Suprapubic skin (tissue), 4 donors: ENCODE measurements around the gene MALAT1. TPM values are rescaled to one million over a fixed set of nuclear protein-coding genes. Genes with fewer than 3 reads are reported as not detected.

Source experiments
- DNase-seq, 2 donors: peaks; one replicate each; pipeline ENCODE4 v3.0.0-alpha.2; 2019; ENCODE audit warnings: low spot score in 2 of 2
- H3K27ac ChIP-seq: fragments of 200-600 bp; sonication (generic); one replicate; pipeline ENCODE4 v1.5.1; 2019
- H3K27me3 ChIP-seq: fragments of 200-600 bp; sonication (generic); one replicate; pipeline ENCODE4 v1.5.1; 2019
- H3K36me3 ChIP-seq: fragments of 200-600 bp; sonication (generic); one replicate; pipeline ENCODE4 v1.5.1; 2019
- H3K4me1 ChIP-seq: fragments of 200-600 bp; sonication (generic); one replicate; pipeline ENCODE4 v1.5.1; 2019
- H3K4me3 ChIP-seq: fragments of 200-600 bp; sonication (generic); one replicate; pipeline ENCODE4 v1.5.1; 2019; ENCODE audit warnings: mild to moderate bottlenecking
- H3K9me3 ChIP-seq: fragments of 200-600 bp; sonication (generic); one replicate; pipeline ENCODE4 v1.5.1; 2019
- CTCF ChIP-seq, 2 donors: fragments of 200-600 bp in 1 of 2; fragments of 450-650 bp in 1 of 2; sonication (generic) in 1 of 2; IDR thresholded peaks; one replicate each; pipeline ENCODE4 v1.5.1; 2016 to 2019; ENCODE audit warnings: antibody characterized with exemption in 2 of 2, mild to moderate bottlenecking in 1 of 2, moderate library complexity in 1 of 2
- EP300 ChIP-seq: sonication (generic); formaldehyde crosslinking; IDR thresholded peaks from one replicate; pipeline ENCODE4 v1.6.1; 2017; ENCODE audit warnings: antibody characterized with exemption
- POLR2A ChIP-seq, 2 donors: fragments of 450-650 bp; IDR thresholded peaks; one replicate each; pipeline ENCODE4 v1.6.1; 2017; ENCODE audit warnings: antibody characterized with exemption in 2 of 2, mild to moderate bottlenecking in 2 of 2, moderate library complexity in 2 of 2
- POLR2AphosphoS5 ChIP-seq, 3 donors: sonication (generic); formaldehyde crosslinking; IDR thresholded peaks; one replicate each; pipeline ENCODE4 v1.6.1; 2017; ENCODE audit warnings: antibody characterized with exemption in 3 of 3
- WGBS: methylation state at CpG from one replicate; pipeline ENCODE4 v1.1.5; 2018; 5-methylcytosine and 5-hydroxymethylcytosine counted together
- total RNA-seq, 4 donors: library from RNA; depleted of rRNA; stranded (reverse); fragments of >200 nt; gene quantifications; one replicate each; pipeline ENCODE4 v1.1.0, GENCODE V29; 2016

Gene MALAT1
- total RNA-seq, 4 donors from 2014 or later, result 10,207 to 42,728 (median 11,538) TPM

- no peaks in the 10 kb centered on the region for H3K9me3 ChIP-seq
- H3K36me3 ChIP-seq, result no peaks in the 10 kb centered on the region
- H3K4me3 ChIP-seq, result no peak overlapping the region
- DNase-seq, result peak; percentile 69 to 72
- no peaks in the 10 kb centered on the region for H3K27me3 ChIP-seq
- TF ChIP-seq POLR2A (IDR thresholded peaks at IDR 0.05) (no peak), EP300 (no peak), POLR2AphosphoS5 (IDR thresholded peaks at IDR 0.05) (no peak), CTCF (IDR thresholded peaks at IDR 0.05) (no peak)
- H3K27ac ChIP-seq, result peak overlapping the region; percentile 99
- peaks cover 96% of the 10 kb centered on the region for H3K4me1 ChIP-seq
- WGBS, result 26% methylated on average over 5 of the region's 8 CpGs
Observed at GRCh38 chr11:65489706-65490320, 9.0 kb upstream of the MALAT1 start.

GRCh38 chr11:65491163-65491465 lies 7.7 kb upstream of the MALAT1 start:
- H3K27me3 ChIP-seq, result no peaks in the 10 kb centered on the region
- H3K27ac ChIP-seq, result peak overlapping the region; percentile 99
- WGBS, result 67% methylated on average over 3 of the region's 3 CpGs
- H3K36me3 ChIP-seq, result no peaks in the 10 kb centered on the region
- H3K9me3 ChIP-seq, result no peaks in the 10 kb centered on the region
- no peak overlapping the region for H3K4me3 ChIP-seq
- DNase-seq, result peak in 1 of 2 donors; percentile 64
- H3K4me1 ChIP-seq, result peaks cover 96% of the 10 kb centered on the region
- TF ChIP-seq CTCF (IDR thresholded peaks at IDR 0.05) (no peak), EP300 (no peak), POLR2AphosphoS5 (IDR thresholded peaks at IDR 0.05) (no peak), POLR2A (IDR thresholded peaks at IDR 0.05) (no peak)

- 11% methylated on average over 9 of the region's 17 CpGs for WGBS
- TF ChIP-seq POLR2AphosphoS5 (IDR thresholded peaks at IDR 0.05) (peak; percentile 32 to 80 (median 48)), POLR2A (IDR thresholded peaks at IDR 0.05) (peak in 1 of 2 donors; percentile 55), EP300 (peak; percentile 76), CTCF (IDR thresholded peaks at IDR 0.05) (no peak)
- H3K27ac ChIP-seq, result peak overlapping the region; percentile 99
- peaks cover 97% of the 10 kb centered on the region for H3K4me1 ChIP-seq
- no peaks in the 10 kb centered on the region for H3K9me3 ChIP-seq
- H3K4me3 ChIP-seq, result no peak overlapping the region
- H3K27me3 ChIP-seq, result no peaks in the 10 kb centered on the region
- H3K36me3 ChIP-seq, result no peaks in the 10 kb centered on the region
- peak; percentile 95 to 96 for DNase-seq
Observed at GRCh38 chr11:65491614-65492386, 7.0 kb upstream of the MALAT1 start.

GRCh38 chr11:65492387-65492636 lies 6.5 kb upstream of the MALAT1 start:
- Histone ChIP-seq H3K4me1 (peaks cover 96% of the 10 kb centered on the region), H3K4me3 (peak overlapping the region; percentile 12)
- WGBS, result 19% methylated on average over 4 of the region's 4 CpGs

More at GRCh38 chr11:65492387-65492636, 6.5 kb upstream of the MALAT1 start:
- TF ChIP-seq CTCF (IDR thresholded peaks at IDR 0.05) (no peak), EP300 (no peak), POLR2AphosphoS5 (IDR thresholded peaks at IDR 0.05) (no peak), POLR2A (IDR thresholded peaks at IDR 0.05) (no peak)
- Histone ChIP-seq H3K36me3 (no peaks in the 10 kb centered on the region), H3K27me3 (no peaks in the 10 kb centered on the region), H3K9me3 (no peaks in the 10 kb centered on the region), H3K27ac (peak overlapping the region; percentile 99)
- no peak for DNase-seq
